CD4-positive, alpha-beta T cell treated with Interleukin-4 for 1 hour (primary cell): ENCODE results near the gene ACVR1B.

Experiments
- DNase-seq, 2 donors: peaks; one replicate each; pipeline ENCODE4 v3.0.0-alpha.2; 2020 to 2022

Gene ACVR1B

DNA sequence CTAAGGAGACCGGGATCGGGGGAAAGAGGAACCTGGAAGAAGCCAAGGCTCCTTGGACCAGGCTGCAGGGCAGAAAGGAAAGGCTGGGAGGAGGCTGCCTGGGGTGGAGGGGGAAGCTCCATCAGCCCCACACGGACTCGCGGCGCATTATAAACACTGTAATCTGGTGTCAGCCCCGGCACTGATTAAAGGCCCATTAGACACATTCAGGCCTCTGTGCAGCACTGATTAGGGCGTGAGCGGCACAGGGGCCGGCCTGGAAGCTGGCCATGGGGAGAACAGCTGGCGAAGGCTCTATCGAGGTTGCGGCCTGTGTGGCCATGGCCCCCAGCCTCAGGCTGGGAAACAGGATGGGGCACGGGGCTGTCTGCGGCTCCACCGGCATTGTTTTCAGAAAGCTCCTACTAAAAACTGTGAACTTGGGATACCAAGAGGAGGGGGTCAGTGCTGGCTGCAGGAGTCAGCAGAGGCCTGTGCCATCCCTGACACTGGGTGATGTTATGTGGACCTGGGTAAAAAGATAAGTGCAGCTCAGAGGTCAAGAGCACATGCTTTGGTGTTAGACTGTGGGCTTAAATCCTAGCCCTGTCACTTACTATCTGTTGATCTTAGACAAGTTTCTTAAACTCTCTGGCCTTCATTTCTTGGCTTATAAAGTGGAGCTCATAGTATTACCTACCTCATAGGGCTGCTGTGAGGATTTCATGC is 33.6 kb upstream of the ACVR1B start:
- DNase-seq = no peak

DNA sequence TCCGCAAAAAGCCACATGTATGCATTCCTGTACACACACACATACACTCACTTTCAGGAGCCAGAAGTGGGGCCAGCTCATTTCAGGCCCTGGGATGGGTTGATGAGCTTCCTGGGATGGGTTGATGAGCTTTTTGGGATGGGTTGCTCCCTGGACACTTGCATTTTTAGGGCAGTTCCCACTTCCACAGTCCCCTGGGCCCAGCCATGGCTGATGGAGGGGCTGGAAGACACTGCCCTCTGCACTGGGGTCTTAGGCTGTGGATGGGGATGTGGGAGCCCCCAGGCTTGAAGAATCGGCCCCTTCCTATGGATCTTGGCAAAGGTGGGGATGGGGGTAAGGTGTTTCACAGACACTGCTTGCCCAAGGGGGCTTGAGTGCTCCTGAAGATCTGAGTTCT is 31.5 kb upstream of the ACVR1B start:
- no peak for DNase-seq

DNA sequence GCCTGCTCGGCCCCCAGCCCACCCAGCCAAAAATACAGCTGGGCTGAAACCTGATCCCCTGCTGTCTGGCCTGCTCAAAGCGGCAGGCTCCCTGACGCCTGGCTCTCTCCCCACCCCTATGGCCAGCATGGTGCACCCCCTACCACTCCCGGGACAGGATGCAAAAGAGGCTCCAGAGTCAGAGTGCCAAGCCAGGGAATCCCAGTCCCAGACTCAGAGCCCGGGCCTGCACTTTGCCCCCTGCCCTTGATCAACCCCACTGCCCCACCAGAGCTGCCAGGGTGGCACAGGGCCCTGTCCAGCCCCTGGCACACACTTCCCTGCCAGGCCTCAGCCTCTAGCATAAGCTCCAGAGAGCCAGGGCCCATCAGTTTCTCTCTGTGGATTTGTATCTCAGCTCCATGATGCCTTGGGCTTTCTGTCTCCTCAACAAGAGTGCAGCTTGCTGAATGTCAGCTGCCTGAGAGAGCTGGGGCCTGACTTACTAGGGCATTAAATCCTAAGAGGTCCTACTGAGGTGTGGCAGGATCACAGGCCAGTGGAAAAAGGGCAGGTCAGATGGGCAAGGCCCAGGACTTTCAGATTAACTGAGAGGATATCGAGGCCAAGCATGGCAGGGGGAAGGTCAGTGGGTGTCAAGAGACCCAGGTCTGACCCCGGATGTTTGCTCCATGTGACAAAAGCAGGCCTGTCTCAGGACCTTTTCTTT is 30.3 kb upstream of the ACVR1B start:
- no peak for DNase-seq

DNA sequence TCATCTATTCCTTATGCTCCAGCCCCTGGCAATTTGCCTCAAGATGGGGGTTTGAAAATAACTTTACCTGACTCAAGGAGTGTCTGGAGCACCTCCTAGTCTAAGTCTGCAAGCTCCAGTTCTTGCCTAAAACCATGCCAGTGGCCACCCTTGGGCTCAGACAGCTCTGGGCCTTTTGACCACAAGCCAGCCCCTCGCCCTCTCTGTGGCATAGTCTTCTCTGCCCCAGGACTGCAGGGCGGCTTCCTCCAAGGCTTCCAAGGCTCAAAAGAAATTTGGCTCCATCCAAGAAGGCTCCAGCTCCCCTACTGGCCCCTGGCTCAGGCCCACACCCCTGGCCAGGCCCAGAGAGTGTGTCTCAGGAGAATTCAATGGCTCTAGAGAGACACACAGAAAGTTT is 29.4 kb upstream of the ACVR1B start:
- DNase-seq = no peak

DNA sequence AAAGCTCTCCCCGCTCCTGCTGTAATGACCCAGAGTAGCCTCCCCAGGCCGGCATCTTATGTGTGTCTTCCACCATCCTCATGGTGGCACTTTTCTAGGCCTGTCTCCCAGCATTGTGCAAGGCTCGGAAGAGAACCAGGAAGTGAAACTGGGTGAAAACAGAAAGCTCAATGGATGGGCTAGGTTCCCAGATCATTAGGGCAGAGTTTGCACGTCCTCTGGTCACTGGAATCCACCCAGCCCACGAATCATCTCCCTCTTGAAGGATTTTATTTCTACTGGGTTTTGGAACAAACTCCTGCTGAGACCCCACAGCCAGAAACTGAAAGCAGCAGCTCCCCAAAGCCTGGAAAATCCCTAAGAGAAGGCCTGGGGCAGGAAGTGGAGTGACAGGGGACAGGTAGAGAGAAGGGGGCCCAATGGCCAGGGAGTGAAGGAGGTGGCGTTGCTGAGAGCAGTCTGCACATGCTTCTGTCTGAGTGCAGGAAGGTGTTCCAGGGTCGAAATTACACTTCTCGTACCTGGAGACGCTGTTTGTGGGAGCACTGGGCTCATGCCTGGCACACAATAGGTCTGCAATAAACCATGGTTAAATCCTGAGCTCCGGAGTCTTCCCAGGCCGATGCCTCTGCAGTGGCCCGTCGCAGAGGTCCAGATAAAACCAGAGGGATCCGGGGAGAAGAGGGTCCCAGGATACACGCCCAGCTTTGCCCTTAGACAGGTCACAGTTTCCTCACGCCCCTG is 28.6 kb upstream of the ACVR1B start:
- DNase-seq = peak; percentile 3 to 64

DNA sequence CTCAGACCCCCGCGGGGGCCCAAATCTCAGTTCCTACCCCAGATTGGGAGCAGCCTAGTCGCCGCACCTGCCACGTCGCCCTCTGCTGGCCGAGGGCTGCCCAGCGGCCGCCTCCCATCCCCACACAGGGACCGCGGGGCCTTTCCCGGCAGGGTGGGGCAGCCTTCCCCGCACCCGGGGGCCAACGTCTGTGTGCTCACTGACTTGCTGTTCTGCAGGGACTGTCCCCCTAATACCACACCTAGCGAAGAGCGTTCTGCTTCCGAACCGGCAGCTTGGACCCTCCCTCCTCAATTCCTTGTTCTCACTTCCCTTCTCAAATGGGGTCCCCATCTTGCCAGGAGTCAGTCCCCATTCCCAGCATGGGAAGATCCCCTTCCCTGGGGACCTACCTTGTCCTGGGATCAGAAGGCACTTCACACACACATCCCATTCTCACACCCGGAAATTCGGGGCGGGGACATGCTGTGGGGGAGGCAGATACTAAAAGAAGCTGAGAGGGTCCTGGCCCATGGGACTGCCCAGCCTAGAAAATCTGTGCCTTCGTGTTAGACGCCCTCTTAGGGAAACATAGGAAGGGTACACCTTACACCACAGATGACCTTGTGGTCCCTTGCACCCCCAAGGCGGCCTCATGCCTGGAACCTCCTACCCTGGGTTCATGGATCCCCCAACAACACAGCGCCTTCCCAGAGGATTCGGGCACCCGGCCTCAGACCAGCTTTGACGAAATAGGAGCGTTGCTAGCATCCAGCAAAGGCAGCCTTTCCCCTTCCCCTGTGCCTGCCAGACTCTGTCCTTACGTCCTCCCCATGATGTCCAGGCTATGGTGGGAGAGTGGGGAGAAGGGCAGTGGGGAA is 27.8 kb upstream of the ACVR1B start:
- DNase-seq = peak; percentile 47 to 48

DNA sequence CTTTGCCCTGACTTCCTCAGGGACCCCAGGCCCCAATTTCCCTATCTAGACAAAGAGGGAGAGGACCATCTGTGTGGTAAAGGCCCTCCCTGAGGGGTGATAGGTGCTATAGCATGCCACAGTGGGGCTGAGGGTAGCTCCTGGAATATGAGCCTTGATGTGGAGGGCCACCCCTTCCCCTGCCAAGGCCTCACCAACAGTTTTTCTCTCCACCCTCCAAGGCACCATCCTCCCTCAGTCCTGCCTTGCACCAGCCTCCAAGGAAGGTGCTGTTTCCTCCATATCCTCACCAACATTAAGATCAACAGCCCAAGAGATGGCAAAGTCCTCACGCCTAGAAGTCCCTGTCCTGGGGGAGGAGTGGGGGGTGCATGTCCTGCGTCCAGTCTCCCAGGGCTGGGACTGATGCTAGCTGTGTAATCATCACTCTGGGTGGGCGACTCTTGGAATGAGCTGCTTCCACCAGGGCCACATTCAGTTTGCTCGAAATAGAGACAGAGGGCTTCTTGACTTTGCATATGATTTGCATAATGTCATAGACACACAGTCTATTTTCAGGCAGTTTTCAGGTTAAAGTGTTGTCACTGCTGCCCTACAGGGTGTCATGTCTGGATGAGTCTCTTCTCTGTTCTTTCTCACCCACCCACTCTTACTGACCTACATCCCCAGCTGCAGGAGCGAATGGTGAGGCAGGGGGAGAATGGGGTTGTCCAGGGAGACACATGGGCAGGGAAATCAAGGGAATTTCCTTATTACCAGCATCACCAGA is 26.8 kb upstream of the ACVR1B start:
- no peak for DNase-seq

DNA sequence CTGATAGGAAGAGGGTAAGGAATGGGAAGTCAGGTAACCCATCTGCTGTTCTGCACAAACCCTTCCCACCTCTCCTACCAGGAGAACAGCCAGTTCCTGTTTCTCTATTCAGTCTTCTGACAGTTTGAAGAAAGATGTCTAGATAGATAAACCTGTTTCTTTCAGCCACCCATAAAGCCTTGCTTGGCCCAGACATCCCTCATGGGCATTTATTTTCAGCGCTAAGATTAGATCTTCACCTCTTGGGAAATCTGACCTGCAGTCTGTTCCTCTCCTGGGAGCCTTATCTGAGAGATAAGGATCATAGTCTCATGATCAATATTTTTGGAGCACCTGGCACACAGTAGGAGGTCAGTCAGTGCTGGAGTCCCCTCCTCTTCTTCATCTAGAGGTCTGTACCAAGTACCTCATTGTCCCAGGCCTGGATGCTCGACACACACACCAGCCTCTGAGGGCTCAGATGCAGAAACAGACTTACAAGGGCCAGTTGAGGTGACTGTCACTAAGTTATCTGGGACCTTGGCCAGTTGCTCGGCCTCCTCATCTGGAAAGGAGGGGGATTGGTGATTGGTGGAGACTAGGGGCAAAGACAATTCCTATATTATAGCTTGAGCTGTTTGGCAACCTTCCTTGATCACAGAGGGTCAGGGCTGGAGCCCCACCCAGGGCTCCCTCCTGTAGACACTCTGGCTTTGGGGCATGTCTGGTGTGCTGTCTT is 26.0 kb upstream of the ACVR1B start:
- no peak for DNase-seq

DNA sequence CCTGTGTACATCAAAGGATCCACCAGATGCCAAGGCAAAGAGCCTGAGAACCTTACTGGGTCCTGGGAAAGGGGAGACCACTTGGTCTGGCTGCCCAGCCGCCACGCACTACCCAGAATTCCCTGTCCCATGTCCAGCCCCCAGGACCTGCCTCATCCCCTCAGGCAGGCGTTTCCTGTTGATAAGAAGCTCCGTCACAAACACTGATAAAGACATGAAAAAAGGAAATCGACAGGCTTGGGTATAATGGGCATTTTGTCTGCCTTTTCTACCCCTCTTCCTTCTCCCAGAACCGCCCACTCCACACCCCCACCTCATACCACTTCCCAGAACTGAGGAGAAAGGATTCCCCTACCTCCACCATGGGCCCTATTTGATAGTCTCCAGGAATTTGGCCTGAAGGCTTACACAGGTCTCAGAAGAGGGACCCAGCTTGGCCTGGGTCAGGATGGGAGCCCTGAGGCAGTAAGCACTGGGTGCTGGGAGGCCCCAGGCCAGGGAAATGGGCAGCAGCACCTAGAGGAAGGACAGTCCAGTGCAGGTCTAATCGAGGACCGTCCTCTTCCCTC is 25.4 kb upstream of the ACVR1B start:
- DNase-seq = no peak

DNA sequence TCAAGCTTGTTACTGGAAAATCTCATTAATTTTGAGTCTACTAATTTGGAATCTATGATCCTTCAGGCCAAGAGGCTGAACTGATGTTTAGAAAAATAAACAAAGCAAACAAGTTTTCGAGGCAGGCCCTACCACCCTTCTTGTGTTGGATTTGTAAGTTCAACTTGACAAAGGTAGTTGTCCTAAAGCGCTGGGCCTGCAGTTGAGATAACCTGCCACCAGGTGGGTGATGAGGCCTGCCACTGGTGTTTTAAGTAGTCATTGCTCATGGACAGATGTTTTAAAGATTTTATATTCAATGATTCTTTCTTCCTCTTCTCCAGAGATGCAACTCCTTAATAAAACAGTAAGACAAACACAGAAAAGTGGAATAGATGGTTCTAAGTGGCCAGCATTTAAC is 24.8 kb upstream of the ACVR1B start:
- peak; percentile 44 to 50 for DNase-seq

DNA sequence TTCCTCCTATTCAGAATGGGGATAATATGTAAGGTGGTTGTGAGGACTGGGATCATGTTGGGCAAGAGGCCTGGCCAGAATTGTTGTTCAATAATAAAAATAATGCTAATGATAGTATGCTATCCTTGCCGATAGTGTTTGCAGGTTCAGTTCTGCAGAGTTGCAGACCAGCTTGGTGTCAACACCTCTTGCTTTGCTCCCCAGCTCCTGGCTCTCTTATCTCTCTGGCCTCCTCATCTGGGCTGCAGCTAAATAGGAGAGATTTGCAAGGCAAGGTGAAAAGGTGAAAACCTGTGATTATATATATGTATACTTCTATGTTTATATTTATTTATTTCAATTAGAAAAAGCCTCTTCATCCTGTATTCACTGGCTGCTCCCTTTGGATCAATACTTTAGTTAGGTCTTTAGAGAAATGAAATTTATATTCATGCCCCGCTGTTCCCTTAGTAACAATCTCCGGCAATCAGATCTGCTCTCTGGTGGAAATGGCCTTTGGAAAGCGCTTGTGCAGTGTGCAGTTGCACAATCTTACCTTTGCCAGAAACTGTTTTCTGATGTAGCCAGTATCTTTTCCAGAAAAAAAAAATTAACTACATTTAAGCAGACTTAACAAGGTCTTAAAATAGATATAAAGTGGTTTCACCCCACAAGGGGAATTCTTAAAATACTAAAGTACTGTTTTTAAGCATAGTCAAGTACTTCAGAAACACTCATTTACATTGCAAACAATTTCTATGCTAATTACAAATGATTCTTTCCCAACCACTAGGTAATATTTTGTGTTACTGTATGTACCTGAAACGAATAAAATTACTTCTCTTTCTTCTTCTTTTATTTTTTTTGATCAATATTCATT is 19.1 kb upstream of the ACVR1B start:
- DNase-seq = no peak

DNA sequence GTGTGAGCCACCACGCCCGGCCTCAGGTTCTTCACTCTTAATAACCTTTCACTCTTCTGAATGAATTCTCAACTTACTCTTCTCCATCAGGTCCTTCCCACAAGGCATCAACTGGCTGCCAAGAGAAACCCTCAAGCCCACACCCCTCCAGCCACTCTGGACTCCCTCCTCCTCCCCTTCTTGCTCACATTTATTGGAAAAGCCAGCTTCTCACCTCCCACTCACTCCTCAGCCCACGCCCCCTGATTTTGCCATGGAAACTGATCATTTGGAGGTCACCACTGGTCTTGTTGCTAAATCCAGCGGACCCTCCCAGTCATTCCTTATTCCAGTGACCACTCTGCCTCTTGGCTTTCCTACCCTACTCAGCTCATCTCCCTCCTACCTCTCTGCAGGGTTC is 17.4 kb upstream of the ACVR1B start:
- DNase-seq = no peak

DNA sequence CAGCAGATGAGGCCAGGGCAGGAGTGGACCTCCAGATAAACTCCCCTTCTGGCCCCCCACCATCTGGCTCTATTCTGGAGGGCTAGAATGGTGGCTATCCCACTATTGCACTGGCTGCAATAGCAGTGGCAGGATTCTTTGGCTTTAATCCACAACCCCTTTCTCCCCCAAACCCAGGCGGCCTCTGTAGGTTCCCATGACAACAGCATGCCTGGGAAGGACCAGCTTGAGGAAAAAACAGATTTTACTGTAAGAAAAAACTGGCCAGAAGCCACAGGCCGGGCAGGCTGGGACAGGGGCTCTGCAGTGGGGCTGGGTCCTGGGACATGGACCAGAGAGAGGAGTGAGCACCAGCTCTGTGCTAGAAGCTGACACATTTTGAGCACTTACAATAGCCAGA is 13.6 kb upstream of the ACVR1B start:
- no peak for DNase-seq

DNA sequence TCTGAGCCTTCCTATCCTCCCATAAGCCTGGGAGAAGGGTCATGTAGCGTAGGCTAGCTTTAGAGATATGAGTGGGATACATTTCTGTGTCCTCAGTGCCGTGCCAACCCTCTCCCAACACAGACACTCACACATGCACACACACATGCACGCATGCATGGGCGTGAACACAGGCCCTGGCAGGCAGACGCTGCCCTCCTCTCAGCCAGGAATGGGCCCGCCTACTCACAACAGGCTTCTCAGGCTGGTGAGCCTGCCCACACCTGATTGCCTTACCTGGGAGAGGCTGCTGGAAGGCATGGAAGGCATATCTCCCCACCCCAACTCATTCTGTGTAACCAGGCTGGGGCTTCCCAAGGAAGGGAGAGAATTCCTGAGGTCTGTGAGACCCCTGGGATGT is 12.8 kb upstream of the ACVR1B start:
- DNase-seq = no peak

DNA sequence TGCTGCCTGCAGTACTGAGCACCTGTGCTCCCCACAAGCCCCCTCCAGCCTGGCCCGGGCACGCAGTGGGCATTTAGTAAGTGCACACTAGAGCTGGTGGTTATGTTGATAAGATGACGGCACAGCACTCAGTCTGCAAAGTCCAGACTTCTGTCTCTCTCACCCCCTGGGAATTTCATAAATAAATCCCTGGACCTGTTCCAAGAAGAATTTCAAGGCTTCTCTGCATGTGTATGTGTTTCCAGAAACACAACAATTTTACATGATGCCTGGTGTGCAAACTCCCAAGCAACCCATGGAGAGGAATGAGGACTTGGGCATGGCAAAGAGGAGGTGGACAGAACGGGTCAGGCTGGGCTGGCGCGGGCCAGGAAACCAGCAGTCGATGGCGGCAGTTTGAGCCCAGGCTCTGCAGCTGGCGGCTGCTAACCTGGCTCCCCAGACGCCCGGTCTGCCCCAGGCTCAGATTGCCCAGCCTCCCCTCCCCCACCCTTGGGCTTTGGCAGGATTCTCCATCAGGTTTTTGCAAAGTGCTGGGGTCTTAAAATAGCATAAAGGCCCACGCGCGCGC is 10.4 kb upstream of the ACVR1B start:
- DNase-seq = no peak

DNA sequence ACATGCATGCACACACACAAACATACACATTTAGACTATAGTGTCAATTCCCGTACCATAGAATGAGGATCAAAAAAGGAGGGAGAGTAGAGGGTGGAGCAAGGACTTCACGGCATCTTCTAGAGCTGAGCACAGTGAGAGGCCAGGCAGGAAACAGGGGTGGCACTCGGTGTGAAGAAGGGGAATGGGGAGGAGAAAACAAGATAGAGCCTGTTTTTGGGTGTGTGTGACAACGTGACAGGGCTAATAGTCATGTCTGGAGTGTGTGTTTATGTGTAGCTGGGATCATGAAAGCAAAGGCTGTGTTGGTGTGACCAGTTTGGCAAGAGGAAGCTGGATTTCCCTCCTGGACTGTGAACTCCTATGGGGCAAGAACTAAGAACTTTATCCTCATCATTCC is 9.9 kb upstream of the ACVR1B start:
- no peak for DNase-seq

DNA sequence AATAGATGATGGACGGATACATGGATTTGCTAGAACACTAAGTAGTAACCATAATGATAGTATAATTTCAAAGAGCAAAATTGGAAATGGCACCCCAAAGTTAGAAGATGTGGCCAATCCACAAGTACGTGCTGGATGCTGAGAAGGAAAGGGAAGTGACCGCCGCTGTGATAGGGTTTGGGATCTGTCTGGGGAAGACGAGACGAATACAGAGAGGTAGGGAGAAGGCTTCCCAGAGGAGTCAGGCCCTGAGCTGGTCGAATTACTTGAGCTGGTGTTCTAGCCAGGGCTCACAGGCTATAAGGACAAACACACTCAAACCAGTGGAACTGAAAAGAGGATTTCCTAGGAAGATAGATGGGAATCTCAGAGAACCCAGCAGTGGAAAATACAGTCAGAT is 9.4 kb upstream of the ACVR1B start:
- no peak for DNase-seq

DNA sequence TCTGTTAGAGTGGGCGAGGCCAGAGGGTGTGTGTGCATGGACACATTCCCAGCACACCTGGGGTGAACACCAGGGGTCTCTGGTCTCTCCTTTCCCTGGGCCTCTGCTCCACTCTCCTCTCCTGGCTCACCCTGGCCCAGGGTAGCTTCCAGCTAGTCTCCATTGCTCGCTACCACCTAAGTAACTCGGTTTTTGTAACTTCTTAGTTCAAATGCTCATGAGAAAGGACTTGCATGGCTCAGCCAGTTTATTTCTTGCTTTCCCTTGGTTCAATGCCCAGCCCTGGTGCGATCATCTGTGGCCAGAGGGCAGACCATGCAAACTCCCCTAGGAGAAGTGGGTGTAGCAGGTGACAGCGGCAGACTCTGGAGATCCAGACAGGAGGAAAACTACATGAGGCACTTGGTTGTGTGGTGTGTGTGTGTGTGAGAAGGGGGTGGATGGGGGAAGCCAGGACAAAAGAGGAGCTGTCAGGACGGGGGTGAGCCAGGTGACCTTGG is 8.9 kb upstream of the ACVR1B start:
- no peak for DNase-seq

DNA sequence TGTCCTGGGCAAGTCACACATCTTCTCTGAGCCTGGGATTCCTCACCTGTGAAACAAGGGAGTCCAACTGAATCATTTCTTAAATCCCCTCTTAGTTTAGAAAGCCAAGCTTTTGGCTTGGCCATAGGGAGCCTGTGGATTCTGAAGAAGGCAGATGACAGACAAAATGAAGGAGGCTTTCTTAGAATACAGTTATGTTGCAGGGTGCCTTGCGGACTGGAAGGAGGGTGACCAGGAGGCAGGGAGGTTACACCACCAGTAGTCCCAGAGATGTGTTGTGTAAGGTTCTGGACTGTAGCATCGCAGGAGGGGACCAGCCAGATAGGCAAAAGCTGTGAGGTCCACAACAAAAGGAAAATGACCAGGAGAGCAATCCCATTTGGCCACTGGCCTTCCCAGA is 8.2 kb upstream of the ACVR1B start:
- no peak for DNase-seq
